ENCODE results near the gene TBC1D22A.

- TF ChIP-seq, protein P1, sequence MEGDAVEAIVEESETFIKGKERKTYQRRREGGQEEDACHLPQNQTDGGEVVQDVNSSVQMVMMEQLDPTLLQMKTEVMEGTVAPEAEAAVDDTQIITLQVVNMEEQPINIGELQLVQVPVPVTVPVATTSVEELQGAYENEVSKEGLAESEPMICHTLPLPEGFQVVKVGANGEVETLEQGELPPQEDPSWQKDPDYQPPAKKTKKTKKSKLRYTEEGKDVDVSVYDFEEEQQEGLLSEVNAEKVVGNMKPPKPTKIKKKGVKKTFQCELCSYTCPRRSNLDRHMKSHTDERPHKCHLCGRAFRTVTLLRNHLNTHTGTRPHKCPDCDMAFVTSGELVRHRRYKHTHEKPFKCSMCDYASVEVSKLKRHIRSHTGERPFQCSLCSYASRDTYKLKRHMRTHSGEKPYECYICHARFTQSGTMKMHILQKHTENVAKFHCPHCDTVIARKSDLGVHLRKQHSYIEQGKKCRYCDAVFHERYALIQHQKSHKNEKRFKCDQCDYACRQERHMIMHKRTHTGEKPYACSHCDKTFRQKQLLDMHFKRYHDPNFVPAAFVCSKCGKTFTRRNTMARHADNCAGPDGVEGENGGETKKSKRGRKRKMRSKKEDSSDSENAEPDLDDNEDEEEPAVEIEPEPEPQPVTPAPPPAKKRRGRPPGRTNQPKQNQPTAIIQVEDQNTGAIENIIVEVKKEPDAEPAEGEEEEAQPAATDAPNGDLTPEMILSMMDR (IDR thresholded peaks at IDR 0.05 in 4 of 5, conservative IDR thresholded peaks at IDR 0.05 in 1 of 5), result no peak
- no peak for TF ChIP-seq POLR2A (IDR thresholded peaks at IDR 0.05)
These were observed 366.3 kb downstream of the TBC1D22A start for GRCh38 chr22:47128622-47129215.

All from gastrocnemius medialis (tissue), 4 donors.